GM18868 (cell line): ENCODE data around the gene ABCA13.
A peak's percentile ranks its signal among the peaks of the same experiment; 100 is the strongest.
"Not testable (repeated sequence)": the region's sequence is repeated elsewhere in the genome, so short reads cannot be mapped to it uniquely, and the experiment has no call there.

ENCODE experiments used
- ATAC-seq: cut with Tn5 transposase; IDR thresholded peaks from one replicate; pipeline ENCODE4 v1.9.1; 2021; ENCODE audit warnings: mild to moderate bottlenecking, moderate library complexity; ENCODE audit not compliant: unreplicated experiment

The ABCA13 gene

GRCh38 chr7:48171202-48171601 is at the start of gene ABCA13:
Gene ABCA13 (plus strand): TSS chr7:48171458. CDS start chr7:48171484, 26 bp downstream.
- no peak for ATAC-seq

- ATAC-seq: no peak
These were observed 45.2 kb upstream of the ABCA13 start for GRCh38 chr7:48126037-48126436.

GRCh38 chr7:48130658-48131108 is 40.6 kb upstream of the ABCA13 start:
- ATAC-seq: peak; percentile 57

GRCh38 chr7:48132792-48133191 is 38.5 kb upstream of the ABCA13 start:
- no peak for ATAC-seq

GRCh38 chr7:48139459-48139858 is 31.8 kb upstream of the ABCA13 start:
- ATAC-seq: no peak

- no peak for ATAC-seq
These were observed 31.1 kb upstream of the ABCA13 start for GRCh38 chr7:48140001-48140681.

GRCh38 chr7:48141521-48141920 is 29.7 kb upstream of the ABCA13 start:
- ATAC-seq: no peak

- no peak for ATAC-seq
These were observed 26.9 kb upstream of the ABCA13 start for GRCh38 chr7:48144291-48144768.

- no peak for ATAC-seq
These were observed 24.1 kb upstream of the ABCA13 start for GRCh38 chr7:48147078-48147591.

- not testable (repeated sequence) for ATAC-seq
These were observed 23.6 kb upstream of the ABCA13 start for GRCh38 chr7:48147690-48148089.

- no peak for ATAC-seq
These were observed 22.9 kb upstream of the ABCA13 start for GRCh38 chr7:48148311-48148710.

- ATAC-seq: no peak
These were observed 22.2 kb upstream of the ABCA13 start for GRCh38 chr7:48149058-48149457.

GRCh38 chr7:48150086-48150485 is 21.2 kb upstream of the ABCA13 start:
- no peak for ATAC-seq

- peak; percentile 73 for ATAC-seq
These were observed 16.4 kb upstream of the ABCA13 start for GRCh38 chr7:48154792-48155413.

GRCh38 chr7:48158404-48158803 is 12.9 kb upstream of the ABCA13 start:
- ATAC-seq: no peak

- no peak for ATAC-seq
These were observed 9.7 kb upstream of the ABCA13 start for GRCh38 chr7:48161407-48162125.

GRCh38 chr7:48165157-48165556 is 6.1 kb upstream of the ABCA13 start:
- ATAC-seq: no peak

GRCh38 chr7:48168159-48168558 is 3.1 kb upstream of the ABCA13 start:
- ATAC-seq: no peak

- ATAC-seq: no peak
These were observed 752 bp upstream of the ABCA13 start for GRCh38 chr7:48170506-48170905.

- ATAC-seq: no peak
These were observed 2.1 kb downstream of the ABCA13 start for GRCh38 chr7:48173313-48173712.

GRCh38 chr7:48173756-48174382 is 2.6 kb downstream of the ABCA13 start:
- no peak for ATAC-seq
